Activated CD8-positive, alpha-beta memory T cell treated with anti-CD3 and anti-CD28 coated beads for 48 hours (primary cell): ENCODE measurements around the gene RASGRP3.

Source experiments
- DNase-seq, 3 experiments: peaks; one replicate each; pipeline ENCODE4 v3.0.0-alpha.2; 2020; ENCODE audit warnings: low read depth in 2 of 3, low spot score in 2 of 3

RASGRP3 gene

DNA sequence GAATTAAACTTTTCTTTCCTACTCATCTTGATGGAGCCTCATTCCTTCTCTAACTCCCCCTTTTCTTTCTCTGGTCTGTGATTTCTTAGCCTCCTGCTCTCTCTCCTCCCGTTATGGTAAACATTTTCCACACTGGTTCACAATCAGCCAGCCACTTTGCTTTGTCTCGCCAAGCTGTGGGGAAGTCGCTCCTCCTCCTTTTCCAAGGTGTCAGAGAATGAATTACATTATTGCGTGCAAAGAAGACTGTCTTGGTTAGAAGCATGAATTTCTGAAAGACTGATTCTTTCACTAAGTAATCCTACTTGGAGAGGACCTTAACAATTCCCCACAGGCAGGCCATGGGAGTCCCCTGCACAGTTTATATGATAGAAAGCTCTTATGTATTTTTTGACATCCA, 46.1 kb downstream of the RASGRP3 start:
- DNase-seq = no peak

GRCh38 chr2:33525666-33526065, 49.2 kb downstream of the RASGRP3 start:
- DNase-seq = no peak

DNA sequence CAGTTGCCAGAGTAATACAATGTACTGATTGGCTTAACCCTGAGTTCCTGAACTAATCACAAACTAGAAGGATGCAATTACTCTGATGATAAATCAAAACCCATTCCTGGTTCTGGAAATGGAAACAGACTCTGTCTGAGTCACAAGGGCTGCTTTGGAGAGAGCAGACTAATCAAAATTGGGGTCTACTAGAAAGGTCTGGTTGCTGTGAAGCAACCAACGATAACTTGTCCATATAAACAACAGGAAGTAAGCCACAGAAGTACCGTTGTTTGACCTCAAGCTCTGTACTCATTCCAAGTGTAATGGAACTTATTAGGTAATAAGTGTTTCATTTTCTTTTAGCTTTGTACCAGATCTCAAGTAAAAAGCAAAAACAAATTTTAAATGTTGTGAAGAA, 49.7 kb downstream of the RASGRP3 start:
- no peak for DNase-seq

- DNase-seq = no peak
These were observed 50.5 kb downstream of the RASGRP3 start for GRCh38 chr2:33526921-33527320.

- DNase-seq = no peak
These were observed 52.0 kb downstream of the RASGRP3 start for GRCh38 chr2:33528441-33528950.

GRCh38 chr2:33529771-33530481, 53.5 kb downstream of the RASGRP3 start:
- no peak for DNase-seq

- no peak for DNase-seq
These were observed 54.5 kb downstream of the RASGRP3 start for GRCh38 chr2:33530690-33531548.

- DNase-seq = no peak
These were observed 55.2 kb downstream of the RASGRP3 start for GRCh38 chr2:33531549-33532059.

DNA sequence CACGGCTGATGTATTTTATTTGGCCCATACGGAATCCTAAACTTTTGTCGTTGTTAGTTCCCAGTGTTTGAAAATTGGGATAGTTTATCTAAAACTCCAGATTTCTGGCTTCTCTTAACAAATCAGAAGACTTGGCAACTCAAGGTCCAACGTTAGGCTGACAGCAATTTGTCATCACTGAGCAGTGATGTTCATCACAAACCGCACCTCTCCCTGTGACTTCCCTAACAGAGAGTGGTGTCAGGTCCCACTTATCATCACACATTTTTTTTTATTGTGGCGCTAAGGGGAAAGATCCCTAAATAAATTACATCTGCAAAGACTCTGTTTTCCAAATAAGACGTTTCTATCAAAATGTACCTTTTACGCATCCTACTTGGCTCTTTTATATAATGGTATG, 55.7 kb downstream of the RASGRP3 start:
- no peak for DNase-seq

- no peak for DNase-seq
These were observed 56.5 kb downstream of the RASGRP3 start for GRCh38 chr2:33532966-33533365.

DNA sequence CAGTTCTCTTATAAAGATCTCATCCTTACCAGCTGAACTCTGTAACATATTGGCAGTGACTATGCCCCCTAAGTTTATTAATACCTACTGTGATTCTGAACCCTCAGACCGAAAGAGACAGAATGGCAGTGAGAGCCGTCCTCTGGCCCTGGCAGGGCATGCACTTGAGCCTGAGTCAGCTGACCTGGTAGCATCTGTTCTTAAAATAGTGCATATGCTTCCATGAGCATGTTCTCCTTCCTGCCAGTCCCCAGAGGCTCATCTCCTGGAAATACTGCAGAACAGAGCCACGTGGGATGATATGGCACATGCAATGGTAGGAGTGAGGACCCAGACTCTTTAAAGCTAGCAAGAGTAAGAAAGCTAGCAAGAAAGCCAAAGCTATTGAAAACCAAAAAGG, 59.0 kb downstream of the RASGRP3 start:
- DNase-seq = no peak

GRCh38 chr2:33541243-33541642, 64.8 kb downstream of the RASGRP3 start:
- no peak for DNase-seq

- no peak for DNase-seq
These were observed 73.8 kb downstream of the RASGRP3 start for GRCh38 chr2:33550206-33550605.

- no peak for DNase-seq
These were observed 76.5 kb downstream of the RASGRP3 start for GRCh38 chr2:33552758-33553461.

GRCh38 chr2:33555681-33556080, 79.2 kb downstream of the RASGRP3 start:
- no peak for DNase-seq

DNA sequence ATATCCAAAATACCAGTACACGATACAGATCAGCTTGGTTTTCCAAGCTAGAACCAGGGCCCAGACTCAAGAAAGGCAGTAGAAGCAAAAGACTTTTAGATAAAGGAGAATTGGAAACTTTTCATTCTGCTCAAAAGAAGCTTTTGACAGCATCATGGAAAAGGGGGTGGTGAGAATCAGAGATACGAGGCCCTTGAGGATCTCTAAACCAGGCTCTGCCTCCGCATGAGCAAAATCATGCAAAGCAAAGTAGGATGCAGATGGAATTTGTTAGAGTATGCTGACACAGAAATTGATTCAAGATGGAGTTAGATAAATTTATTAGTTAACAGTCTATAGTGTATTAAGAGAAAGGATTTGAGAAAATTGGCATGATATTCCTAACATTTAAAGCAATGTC, 82.9 kb downstream of the RASGRP3 start:
- DNase-seq = no peak

DNA sequence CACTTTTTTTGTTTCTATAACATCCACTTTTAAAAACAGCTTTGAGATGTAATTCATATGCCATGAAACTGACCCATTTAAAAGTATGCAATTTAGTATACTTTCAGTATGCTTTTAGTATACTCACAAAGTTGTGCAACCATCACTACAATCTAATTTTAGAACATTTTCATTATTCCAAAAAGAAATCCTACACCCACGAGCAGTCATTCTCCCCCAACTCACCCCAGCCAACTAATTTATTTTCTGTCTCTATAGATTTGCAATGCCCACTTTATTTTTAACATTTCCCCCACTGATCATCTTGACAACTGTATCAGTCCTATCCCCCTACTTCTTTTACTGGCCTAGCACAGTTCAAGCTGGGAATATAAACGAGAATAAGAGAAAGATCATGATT, 83.6 kb downstream of the RASGRP3 start:
- DNase-seq = no peak

GRCh38 chr2:33561872-33562271, 85.4 kb downstream of the RASGRP3 start:
- no peak for DNase-seq

DNA sequence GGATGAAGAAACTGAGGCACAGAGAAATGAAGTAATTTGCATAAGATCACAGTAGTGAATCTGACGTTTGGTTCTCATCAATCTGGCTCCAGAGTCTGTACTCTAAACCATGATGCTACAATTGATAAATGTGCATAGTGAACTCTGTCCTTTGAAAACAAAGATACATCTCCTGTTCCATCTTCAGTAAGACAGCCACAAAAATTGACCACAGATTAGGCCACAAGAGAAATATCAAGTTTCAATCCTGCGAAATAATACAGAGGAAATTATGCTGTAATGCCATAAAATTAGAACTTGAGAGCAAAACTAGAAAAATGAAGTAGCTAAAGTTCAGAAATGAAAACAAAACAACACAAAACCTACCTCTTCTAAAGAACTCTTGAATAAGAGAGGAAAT, 94.2 kb downstream of the RASGRP3 start:
- no peak for DNase-seq

DNA sequence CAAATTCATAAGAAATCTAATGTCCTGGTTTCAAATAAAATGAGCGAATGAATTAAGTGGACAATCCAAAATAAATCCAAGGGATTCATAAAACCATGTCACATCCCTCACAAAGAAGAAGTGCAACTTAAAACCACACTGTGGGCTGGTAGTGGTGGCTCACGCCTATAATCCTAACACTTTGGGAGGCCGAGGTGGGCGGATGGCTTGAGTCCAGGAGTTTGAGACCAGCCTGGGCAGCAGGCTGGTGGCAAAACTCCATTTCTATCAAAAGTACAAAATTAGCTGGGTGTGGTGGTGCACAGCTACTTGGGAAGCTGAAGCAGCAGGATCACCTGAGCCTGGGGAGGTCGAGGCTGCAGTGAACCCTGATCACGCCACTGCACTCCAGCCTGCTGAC, 97.2 kb downstream of the RASGRP3 start:
- no peak for DNase-seq

DNA sequence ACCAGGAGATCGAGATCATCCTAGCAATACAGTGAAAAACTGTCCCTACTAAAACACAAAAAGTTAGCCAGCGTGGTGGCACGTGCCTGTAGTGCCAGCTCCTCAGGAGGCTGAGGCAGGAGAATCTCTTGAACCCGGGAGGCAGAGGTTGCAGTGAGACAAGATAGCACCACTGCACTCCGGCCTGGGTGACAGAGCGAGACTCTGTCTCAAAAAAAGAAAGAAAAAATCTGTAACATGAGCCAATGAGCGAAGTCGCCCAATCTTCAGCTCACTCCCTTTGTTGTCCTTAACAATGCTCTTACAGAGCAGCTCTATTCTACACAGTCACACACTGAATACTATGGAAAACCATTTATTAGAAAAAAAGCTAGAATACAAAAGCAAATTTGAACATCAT, 100.6 kb downstream of the RASGRP3 start:
- no peak for DNase-seq

GRCh38 chr2:33577668-33578067, 101.2 kb downstream of the RASGRP3 start:
- DNase-seq = no peak
